DMS153 treated with DMSO at 0.1 percent for 48 hours (cell line): ENCODE data around the gene CCDC33.

Experiments used
- DNase-seq: peaks from one replicate; lab custom pipeline; 2025; ENCODE audit not compliant: unreplicated experiment; lab: John Stamatoyannopoulos, UW

CCDC33 gene

GRCh38 chr15:74281147-74282133 is 45.3 kb downstream of the CCDC33 start:
- DNase-seq = no peak

GRCh38 chr15:74283368-74283767 is 47.2 kb downstream of the CCDC33 start:
- DNase-seq = no peak

GRCh38 chr15:74289671-74290070 is 53.5 kb downstream of the CCDC33 start:
- no peak for DNase-seq

- DNase-seq = no peak
Measured at GRCh38 chr15:74290645-74291044, 54.5 kb downstream of the CCDC33 start.

- DNase-seq = peak; percentile 52
Measured at GRCh38 chr15:74291101-74292071, 55.3 kb downstream of the CCDC33 start.

GRCh38 chr15:74293021-74293810 is 57.1 kb downstream of the CCDC33 start:
- no peak for DNase-seq

GRCh38 chr15:74294010-74294409 is 57.9 kb downstream of the CCDC33 start:
- no peak for DNase-seq

- no peak for DNase-seq
Measured at GRCh38 chr15:74295800-74296199, 59.7 kb downstream of the CCDC33 start.

GRCh38 chr15:74297887-74298286 is 61.8 kb downstream of the CCDC33 start:
- DNase-seq = no peak

GRCh38 chr15:74300057-74300795 is 64.1 kb downstream of the CCDC33 start:
- no peak for DNase-seq

- DNase-seq = no peak
Measured at GRCh38 chr15:74301583-74302361, 65.6 kb downstream of the CCDC33 start.

- DNase-seq = peak; percentile 41
Measured at GRCh38 chr15:74302821-74303359, 66.8 kb downstream of the CCDC33 start.

- DNase-seq = no peak
Measured at GRCh38 chr15:74303741-74304309, 67.7 kb downstream of the CCDC33 start.

GRCh38 chr15:74304431-74304830 is 68.3 kb downstream of the CCDC33 start:
- no peak for DNase-seq

- DNase-seq = no peak
Measured at GRCh38 chr15:74305687-74306086, 69.6 kb downstream of the CCDC33 start.

- no peak for DNase-seq
Measured at GRCh38 chr15:74306781-74307217, 70.7 kb downstream of the CCDC33 start.

GRCh38 chr15:74307827-74308811 is 72.0 kb downstream of the CCDC33 start:
- peak; percentile 67 for DNase-seq
